Measurements from ENCODE around the gene MAS1L.
A peak's percentile ranks its signal among the peaks of the same experiment; 100 is the strongest.

The MAS1L gene

GRCh38 chr6:29486577-29486976, 1.2 kb downstream of the MAS1L start:
- H3K4me1 ChIP-seq (ENCODE audit: control insufficient read depth, insufficient read depth, low read length): no peaks in the 10 kb centered on the region
- no peak overlapping the region for H3K4me3 ChIP-seq (ENCODE audit: low read depth, low read length)
- POLR2A ChIA-PET: no interaction called here
- no peak overlapping the region for H3K27ac ChIP-seq (ENCODE audit: extremely low read depth, low read depth, low read length)
- CTCF ChIA-PET: no interaction called here
- H3K9me3 ChIP-seq (ENCODE audit: control insufficient read depth, insufficient read depth, low read depth, low read length): no peaks in the 10 kb centered on the region
- TF ChIP-seq ZIC2 (tag by site-specific recombination; IDR thresholded peaks at IDR 0.05) (peak; percentile 31; the same call in 1 of the 2 replicates), ZNF19 (tag by site-specific recombination; IDR thresholded peaks at IDR 0.05; ENCODE audit: low read depth) (no peak), ZNF548 (tag by site-specific recombination; IDR thresholded peaks at IDR 0.05) (no peak)
- no peaks in the 10 kb centered on the region for H3K36me3 ChIP-seq (ENCODE audit: control insufficient read depth in 2 of 2, insufficient read depth in 1 of 2, low read length in 2 of 2)

- no peak overlapping the region for H3K4me3 ChIP-seq (ENCODE audit: low read depth, low read length)
- ChIA-PET POLR2A (no interaction called here), CTCF (no interaction called here)
- TF ChIP-seq ZNF473 (tag by site-specific recombination; IDR thresholded peaks at IDR 0.05): no peak
- TF ChIP-seq ZBTB49 (tag by site-specific recombination; IDR thresholded peaks at IDR 0.05; ENCODE audit: low read depth): no peak
- TF ChIP-seq ZSCAN16 (tag by site-specific recombination; IDR thresholded peaks at IDR 0.05): no peak
- no peak for TF ChIP-seq ZNF292 (tag by site-specific recombination; IDR thresholded peaks at IDR 0.05; ENCODE audit: borderline replicate concordance, low read depth)
- TF ChIP-seq PRDM10 (tag by site-specific recombination; IDR thresholded peaks at IDR 0.05): no peak
- no peak for TF ChIP-seq ZNF280C (tag by site-specific recombination; IDR thresholded peaks at IDR 0.05)
- no peak for TF ChIP-seq ZSCAN23 (tag by site-specific recombination; IDR thresholded peaks at IDR 0.05)
- no peak for TF ChIP-seq HOXD13 (CRISPR knock-in tag; IDR thresholded peaks at IDR 0.05; ENCODE audit: borderline replicate concordance)
- TF ChIP-seq ZNF274 (IDR thresholded peaks at IDR 0.05; ENCODE audit: low read length): no peak
- no peak for TF ChIP-seq ZNF274 (tag by site-specific recombination; IDR thresholded peaks at IDR 0.05; ENCODE audit: borderline replicate concordance)
- TF ChIP-seq GLI2 (tag by site-specific recombination; IDR thresholded peaks at IDR 0.05; ENCODE audit: borderline replicate concordance, low read depth): no peak
- no peak for TF ChIP-seq ZNF48 (tag by site-specific recombination; IDR thresholded peaks at IDR 0.05)
- TF ChIP-seq ZNF76 (tag by site-specific recombination; IDR thresholded peaks at IDR 0.05; ENCODE audit: borderline replicate concordance, low read depth): no peak
- no peak for TF ChIP-seq ZNF514 (tag by site-specific recombination; IDR thresholded peaks at IDR 0.05)
- TF ChIP-seq ZFP3 (tag by site-specific recombination; IDR thresholded peaks at IDR 0.05; ENCODE audit: low read depth): no peak
- no peak for TF ChIP-seq ZNF777 (tag by site-specific recombination; IDR thresholded peaks at IDR 0.05; ENCODE audit: borderline replicate concordance)
- TF ChIP-seq SP7 (tag by site-specific recombination; IDR thresholded peaks at IDR 0.05): no peak
- TF ChIP-seq ZNF837 (tag by site-specific recombination; IDR thresholded peaks at IDR 0.05): no peak
- no peak for TF ChIP-seq ZSCAN18 (tag by site-specific recombination; IDR thresholded peaks at IDR 0.05)
- TF ChIP-seq ZSCAN5A (tag by site-specific recombination; IDR thresholded peaks at IDR 0.05): no peak
- H3K9me3 ChIP-seq (ENCODE audit: control insufficient read depth, insufficient read depth, low read depth, low read length): no peaks in the 10 kb centered on the region
- no peaks in the 10 kb centered on the region for H3K36me3 ChIP-seq (ENCODE audit: control insufficient read depth in 2 of 2, insufficient read depth in 1 of 2, low read length in 2 of 2)
- H3K4me1 ChIP-seq (ENCODE audit: control insufficient read depth, insufficient read depth, low read length): no peaks in the 10 kb centered on the region
- no peak overlapping the region for H3K27ac ChIP-seq (ENCODE audit: extremely low read depth, low read depth, low read length)
Observed at GRCh38 chr6:29483735-29484134, 4.0 kb downstream of the MAS1L start.
